ENCODE measurements around the gene TTYH1. TPM values are rescaled to one million over a fixed set of nuclear protein-coding genes. Genes with fewer than 3 reads are reported as not detected.

Gene TTYH1
- polyA plus RNA-seq, 2 of the 4 experiments (the other 2 are of a cell fraction): 0.15 to 0.31 TPM

DNA sequence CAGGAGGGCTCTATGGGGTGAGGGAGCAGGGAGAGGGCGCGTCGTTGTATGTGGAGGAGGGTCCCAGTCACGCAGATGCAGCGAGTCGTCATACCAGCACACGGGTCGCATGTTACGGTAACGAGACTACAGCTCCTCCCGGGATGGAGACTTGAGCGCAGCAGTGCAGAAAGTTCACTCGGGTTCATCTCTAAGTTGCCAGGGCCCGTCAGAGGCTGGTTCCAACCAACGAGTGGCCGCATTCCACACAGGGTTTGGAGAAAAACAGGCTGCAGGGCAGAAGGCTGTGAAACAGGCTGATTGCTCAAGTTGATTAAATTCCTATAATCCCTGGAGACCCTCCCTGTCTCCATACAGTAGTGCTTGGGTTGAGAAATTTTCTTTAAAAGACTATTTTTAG, 21.9 kb upstream of the TTYH1 start:
- Histone ChIP-seq H3K4me3 (no peak overlapping the region), H3K4me1 (no peaks in the 10 kb centered on the region), H3K4me2 (no peak overlapping the region), H3K9me3 (peaks cover 7% of the 10 kb centered on the region; the same call in 2 of the 3 replicates), H3K27ac (no peak overlapping the region)
- POLR2A ChIA-PET: no interaction called here
- WGBS (ENCODE audit: missing lambda C conversion rate): 72% methylated on average over 16 of the region's 16 CpGs
- ATAC-seq: no peak
- no peak for TF ChIP-seq POLR2AphosphoS2 (conservative IDR thresholded peaks at IDR 0.05; ENCODE audit: low read length)
- TF ChIP-seq, protein P1, sequence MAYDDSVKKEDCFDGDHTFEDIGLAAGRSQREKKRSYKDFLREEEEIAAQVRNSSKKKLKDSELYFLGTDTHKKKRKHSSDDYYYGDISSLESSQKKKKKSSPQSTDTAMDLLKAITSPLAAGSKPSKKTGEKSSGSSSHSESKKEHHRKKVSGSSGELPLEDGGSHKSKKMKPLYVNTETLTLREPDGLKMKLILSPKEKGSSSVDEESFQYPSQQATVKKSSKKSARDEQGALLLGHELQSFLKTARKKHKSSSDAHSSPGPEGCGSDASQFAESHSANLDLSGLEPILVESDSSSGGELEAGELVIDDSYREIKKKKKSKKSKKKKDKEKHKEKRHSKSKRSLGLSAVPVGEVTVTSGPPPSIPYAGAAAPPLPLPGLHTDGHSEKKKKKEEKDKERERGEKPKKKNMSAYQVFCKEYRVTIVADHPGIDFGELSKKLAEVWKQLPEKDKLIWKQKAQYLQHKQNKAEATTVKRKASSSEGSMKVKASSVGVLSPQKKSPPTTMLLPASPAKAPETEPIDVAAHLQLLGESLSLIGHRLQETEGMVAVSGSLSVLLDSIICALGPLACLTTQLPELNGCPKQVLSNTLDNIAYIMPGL (CRISPR knock-in tag; IDR thresholded peaks at IDR 0.05; ENCODE audit: borderline replicate concordance): no peak
- no peak for TF ChIP-seq ZC3H11A (IDR thresholded peaks at IDR 0.05)
- no peak for TF ChIP-seq HOXB5 (CRISPR knock-in tag; IDR thresholded peaks at IDR 0.05)
- TF ChIP-seq, protein P2, sequence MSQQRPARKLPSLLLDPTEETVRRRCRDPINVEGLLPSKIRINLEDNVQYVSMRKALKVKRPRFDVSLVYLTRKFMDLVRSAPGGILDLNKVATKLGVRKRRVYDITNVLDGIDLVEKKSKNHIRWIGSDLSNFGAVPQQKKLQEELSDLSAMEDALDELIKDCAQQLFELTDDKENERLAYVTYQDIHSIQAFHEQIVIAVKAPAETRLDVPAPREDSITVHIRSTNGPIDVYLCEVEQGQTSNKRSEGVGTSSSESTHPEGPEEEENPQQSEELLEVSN (IDR thresholded peaks at IDR 0.05; ENCODE audit: borderline replicate concordance, low read depth): no peak
- CTCF ChIA-PET: interaction anchor here (0.7 to 4.3 kb wide), 5 partner anchors 16 to 226 kb away, joined by 3 to 45 read pairs (median 3); no protein-coding TSS in a partner anchor
- DNase-seq (ENCODE audit: low read depth in 1 of 2, low spot score in 1 of 2): no peak
- FAIRE-seq: no peak

DNA sequence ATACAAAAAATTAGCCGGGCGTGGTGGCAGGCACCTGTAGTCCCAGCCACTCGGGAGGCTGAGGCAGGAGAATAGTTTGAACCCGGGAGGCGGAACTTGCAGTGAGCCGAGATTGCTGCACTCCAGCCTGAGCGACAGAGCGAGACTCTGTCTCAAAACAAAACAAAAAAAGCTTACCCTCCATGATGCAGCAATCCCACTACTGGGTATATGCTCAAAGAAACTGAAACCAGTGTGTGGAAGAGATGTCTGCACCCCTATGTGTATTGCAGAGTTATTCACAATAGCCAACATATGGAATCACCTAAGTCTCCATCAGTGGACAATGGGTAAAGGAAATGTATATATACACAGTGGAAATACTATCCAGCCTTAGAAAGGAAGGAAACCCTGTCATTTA, 19.6 kb upstream of the TTYH1 start:
- no peak for ATAC-seq
- Histone ChIP-seq H3K4me2 (no peak overlapping the region), H3K4me3 (no peak overlapping the region), H3K9me3 (peaks cover 12% of the 10 kb centered on the region; the same call in 2 of the 3 replicates), H3K27ac (no peak overlapping the region), H3K4me1 (no peaks in the 10 kb centered on the region)
- CTCF ChIA-PET: no interaction called here
- TF ChIP-seq KDM5A (IDR thresholded peaks at IDR 0.05): no peak
- FAIRE-seq: no peak
- DNase-seq (ENCODE audit: low read depth in 1 of 2, low spot score in 1 of 2): no peak
- POLR2A ChIA-PET: no interaction called here
- WGBS (ENCODE audit: missing lambda C conversion rate): 46% methylated on average over 8 of the region's 8 CpGs

DNA sequence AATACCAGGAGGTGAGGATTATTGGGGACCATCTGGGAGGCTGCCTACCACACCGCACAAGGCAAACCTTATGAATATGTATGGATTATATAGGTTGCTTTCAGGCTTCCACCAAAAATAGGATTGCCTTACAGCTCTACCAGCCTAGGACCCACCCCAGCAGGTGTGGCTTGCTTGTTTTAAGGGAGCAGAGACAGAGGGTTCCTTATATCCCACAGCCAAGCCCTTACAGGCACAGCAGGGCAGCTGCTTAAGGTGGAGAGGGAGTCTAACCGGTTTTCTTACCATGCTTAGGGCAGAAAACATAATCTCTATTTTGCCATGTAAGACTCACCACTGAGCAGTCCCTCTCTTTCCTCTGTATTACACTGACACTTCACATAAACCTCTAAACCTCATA, 16.1 kb upstream of the TTYH1 start:
- H3K9me3 ChIP-seq: peaks cover 5% of the 10 kb centered on the region; the same call in 1 of the 3 replicates
- TF ChIP-seq NR3C1 (IDR thresholded peaks at IDR 0.05) (no peak), EHF (CRISPR knock-in tag; IDR thresholded peaks at IDR 0.05) (no peak), ZNF302 (CRISPR knock-in tag; IDR thresholded peaks at IDR 0.05) (no peak), FOSL2 (IDR thresholded peaks at IDR 0.05) (no peak), FOSL2 (CRISPR knock-in tag; IDR thresholded peaks at IDR 0.05) (no peak), GATA3 (IDR thresholded peaks at IDR 0.05; ENCODE audit: borderline replicate concordance) (no peak), ZFP36 (IDR thresholded peaks at IDR 0.05; ENCODE audit: borderline replicate concordance, partially characterized antibody) (no peak)
- no peak for FAIRE-seq
- ChIA-PET CTCF (interaction anchor here (1.1 to 7.3 kb wide), 3 partner anchors 8 to 588 kb away, joined by 3 to 70 read pairs (median 5); no protein-coding TSS in a partner anchor), POLR2A (interaction anchor here (1.0 kb wide), 1 partner anchor 10 kb away, joined by 3 read pairs; no protein-coding TSS in a partner anchor)
- no peak for DNase-seq (ENCODE audit: low read depth in 1 of 2, low spot score in 1 of 2)
- no peak overlapping the region for H3K4me3 ChIP-seq
- H3K4me2 ChIP-seq: no peak overlapping the region
- H3K4me1 ChIP-seq: no peaks in the 10 kb centered on the region
- peak in 1 of 2 experiments; percentile 62; a peak in 3 of 6 replicates for ATAC-seq
- WGBS (ENCODE audit: missing lambda C conversion rate): 47% methylated on average over 2 of the region's 2 CpGs
- no peak overlapping the region for H3K27ac ChIP-seq

DNA sequence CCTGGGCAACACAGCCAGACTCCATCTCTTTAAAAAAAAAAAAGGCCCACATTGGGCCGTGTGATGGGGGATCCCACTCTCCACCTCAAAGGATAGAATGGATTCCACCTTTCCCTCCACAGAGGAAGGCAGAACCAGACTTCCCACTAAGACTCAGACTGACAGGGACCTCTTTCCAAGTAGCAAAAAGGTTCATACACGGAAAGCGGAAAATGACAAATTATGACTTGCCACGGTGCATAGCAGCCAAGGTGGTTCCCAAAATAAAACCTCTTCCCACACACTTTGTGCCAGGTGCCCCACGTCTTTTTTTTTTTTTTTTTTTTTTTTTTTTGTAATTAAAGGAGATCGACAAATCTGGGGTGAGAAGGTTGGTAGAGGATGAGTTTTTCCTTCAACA, 14.4 kb upstream of the TTYH1 start:
- CTCF ChIA-PET: interaction anchor here (7.3 kb wide), 1 partner anchor 10 kb away, joined by 70 read pairs; no protein-coding TSS in a partner anchor
- peaks cover 5% of the 10 kb centered on the region; the same call in 1 of the 3 replicates for H3K9me3 ChIP-seq
- 28% methylated on average over 6 of the region's 6 CpGs for WGBS (ENCODE audit: missing lambda C conversion rate)

More for the DNA sequence above, 14.4 kb upstream of the TTYH1 start:
- FAIRE-seq (no peak), ATAC-seq (no peak), DNase-seq (ENCODE audit: low read depth in 1 of 2, low spot score in 1 of 2) (no peak)
- Histone ChIP-seq H3K27ac (no peak overlapping the region), H3K4me2 (no peak overlapping the region), H3K4me1 (no peaks in the 10 kb centered on the region), H3K4me3 (no peak overlapping the region)
- POLR2A ChIA-PET: no interaction called here
- TF ChIP-seq, protein P3, sequence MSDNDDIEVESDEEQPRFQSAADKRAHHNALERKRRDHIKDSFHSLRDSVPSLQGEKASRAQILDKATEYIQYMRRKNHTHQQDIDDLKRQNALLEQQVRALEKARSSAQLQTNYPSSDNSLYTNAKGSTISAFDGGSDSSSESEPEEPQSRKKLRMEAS (IDR thresholded peaks at IDR 0.05): no peak
- TF ChIP-seq EHMT2 (IDR thresholded peaks at IDR 0.05; ENCODE audit: low read depth) (no peak), JUN (IDR thresholded peaks at IDR 0.05) (no peak), POLR2AphosphoS2 (conservative IDR thresholded peaks at IDR 0.05; ENCODE audit: low read length) (no peak), HOXB13 (CRISPR knock-in tag; IDR thresholded peaks at IDR 0.05; ENCODE audit: low read depth) (no peak), GATA3 (IDR thresholded peaks at IDR 0.05; ENCODE audit: borderline replicate concordance) (no peak), RNF2 (IDR thresholded peaks at IDR 0.05; ENCODE audit: borderline replicate concordance, low read depth) (no peak), HDAC2 (IDR thresholded peaks at IDR 0.05) (no peak), ZSCAN20 (CRISPR knock-in tag; IDR thresholded peaks at IDR 0.05) (no peak), TFCP2L1 (CRISPR knock-in tag; IDR thresholded peaks at IDR 0.05) (no peak)
- TF ChIP-seq, protein P4, sequence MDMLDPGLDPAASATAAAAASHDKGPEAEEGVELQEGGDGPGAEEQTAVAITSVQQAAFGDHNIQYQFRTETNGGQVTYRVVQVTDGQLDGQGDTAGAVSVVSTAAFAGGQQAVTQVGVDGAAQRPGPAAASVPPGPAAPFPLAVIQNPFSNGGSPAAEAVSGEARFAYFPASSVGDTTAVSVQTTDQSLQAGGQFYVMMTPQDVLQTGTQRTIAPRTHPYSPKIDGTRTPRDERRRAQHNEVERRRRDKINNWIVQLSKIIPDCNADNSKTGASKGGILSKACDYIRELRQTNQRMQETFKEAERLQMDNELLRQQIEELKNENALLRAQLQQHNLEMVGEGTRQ (IDR thresholded peaks at IDR 0.05): no peak
- TF ChIP-seq, protein P5, sequence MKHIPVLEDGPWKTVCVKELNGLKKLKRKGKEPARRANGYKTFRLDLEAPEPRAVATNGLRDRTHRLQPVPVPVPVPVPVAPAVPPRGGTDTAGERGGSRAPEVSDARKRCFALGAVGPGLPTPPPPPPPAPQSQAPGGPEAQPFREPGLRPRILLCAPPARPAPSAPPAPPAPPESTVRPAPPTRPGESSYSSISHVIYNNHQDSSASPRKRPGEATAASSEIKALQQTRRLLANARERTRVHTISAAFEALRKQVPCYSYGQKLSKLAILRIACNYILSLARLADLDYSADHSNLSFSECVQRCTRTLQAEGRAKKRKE (CRISPR knock-in tag; IDR thresholded peaks at IDR 0.05; ENCODE audit: low read depth): no peak
